Kidney tubule cell (primary cell): Measurements from ENCODE around the gene DPM2.
A peak's percentile ranks its signal among the peaks of the same experiment; 100 is the strongest.

Experiments used
- DNase-seq: peaks from one replicate; pipeline ENCODE4 v3.0.0-alpha.2; 2018; ENCODE audit warnings: low spot score

The DPM2 gene

DNA sequence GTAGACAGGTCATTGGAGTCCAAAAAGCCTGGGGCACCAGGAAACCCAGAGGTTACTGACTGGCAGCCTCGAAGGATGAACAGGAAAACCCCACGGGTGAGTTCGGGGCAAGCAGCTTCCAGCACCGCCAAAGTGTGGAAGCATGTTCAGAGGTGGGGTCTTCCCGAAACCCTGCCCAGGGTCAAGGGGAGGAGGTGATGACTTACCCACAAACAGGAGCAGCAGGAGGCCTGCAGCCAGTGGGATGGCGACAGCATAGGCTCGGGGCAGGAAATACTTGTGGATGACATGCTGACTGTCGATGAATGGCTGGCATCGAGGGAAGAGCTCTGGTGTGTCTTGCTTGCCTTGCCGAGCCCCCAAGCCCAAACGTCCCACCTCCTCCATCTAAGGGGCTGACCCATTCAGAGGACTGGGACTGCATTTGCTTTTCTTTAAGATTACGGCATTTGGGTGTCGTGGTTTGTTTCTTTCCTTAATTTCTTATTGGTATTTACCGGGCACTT lies 1.3 kb downstream of the DPM2 start:
- no peak for DNase-seq

DNA sequence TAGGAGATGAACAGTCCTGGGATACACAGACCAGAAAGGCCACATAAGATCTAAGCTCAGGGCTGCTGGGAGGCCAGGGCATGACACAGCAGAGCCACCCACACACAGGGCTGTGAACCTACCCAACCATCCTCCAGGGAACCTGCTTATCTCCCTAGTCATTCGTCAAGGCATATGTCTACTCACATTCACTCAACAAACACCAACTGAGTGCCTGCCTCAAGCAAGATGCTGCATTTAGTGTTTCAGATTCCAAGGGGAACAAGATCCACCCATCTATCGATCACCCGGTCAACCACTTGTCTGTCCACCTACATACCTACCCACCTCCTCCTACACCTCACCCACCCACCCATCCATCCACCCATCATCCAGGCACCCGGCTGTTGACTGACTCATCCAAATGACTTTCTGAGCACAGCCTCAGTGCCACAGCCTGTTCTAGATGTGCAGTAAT lies 1.9 kb downstream of the DPM2 start:
- no peak for DNase-seq

DNA sequence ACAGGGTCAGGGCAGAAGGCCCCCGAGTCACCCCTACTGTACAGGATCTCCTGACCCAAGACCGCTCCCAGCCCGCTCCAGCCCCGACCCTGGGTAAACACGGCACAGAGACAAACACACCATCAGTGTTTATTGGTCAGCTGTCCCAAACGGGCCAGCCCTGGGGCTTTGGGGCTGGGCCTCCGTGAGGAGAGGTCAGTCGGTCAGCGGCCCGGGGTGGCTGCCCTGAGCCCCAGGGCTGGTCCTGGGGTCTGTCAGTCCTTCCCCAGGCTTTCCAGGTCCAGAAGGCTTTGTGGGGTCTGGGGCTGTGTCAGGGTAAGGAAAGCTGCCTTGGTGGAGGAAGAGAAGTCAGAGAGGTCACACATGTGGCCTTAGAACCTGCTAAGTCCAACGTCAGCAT lies 2.7 kb downstream of the DPM2 start:
- no peak for DNase-seq

DNA sequence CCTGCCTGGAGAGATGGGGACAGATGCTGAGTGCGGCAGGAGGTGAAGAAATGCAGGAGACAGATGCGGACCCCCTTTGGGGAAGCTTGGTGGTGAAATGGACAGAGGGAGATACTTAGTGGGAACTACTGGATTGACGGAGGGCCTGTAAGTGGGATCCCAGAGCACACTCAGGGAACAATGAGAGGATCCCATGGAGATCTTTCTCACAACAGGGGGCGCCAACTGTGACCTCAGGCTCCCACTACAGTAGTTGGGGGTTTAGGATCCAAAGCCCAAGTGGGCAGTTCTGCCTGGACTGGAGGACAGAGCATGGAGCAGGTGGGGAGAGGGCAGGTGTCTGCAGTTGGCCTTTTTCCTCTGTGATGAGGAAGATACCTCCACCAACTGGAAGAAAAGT lies 3.4 kb downstream of the DPM2 start:
- no peak for DNase-seq

DNA sequence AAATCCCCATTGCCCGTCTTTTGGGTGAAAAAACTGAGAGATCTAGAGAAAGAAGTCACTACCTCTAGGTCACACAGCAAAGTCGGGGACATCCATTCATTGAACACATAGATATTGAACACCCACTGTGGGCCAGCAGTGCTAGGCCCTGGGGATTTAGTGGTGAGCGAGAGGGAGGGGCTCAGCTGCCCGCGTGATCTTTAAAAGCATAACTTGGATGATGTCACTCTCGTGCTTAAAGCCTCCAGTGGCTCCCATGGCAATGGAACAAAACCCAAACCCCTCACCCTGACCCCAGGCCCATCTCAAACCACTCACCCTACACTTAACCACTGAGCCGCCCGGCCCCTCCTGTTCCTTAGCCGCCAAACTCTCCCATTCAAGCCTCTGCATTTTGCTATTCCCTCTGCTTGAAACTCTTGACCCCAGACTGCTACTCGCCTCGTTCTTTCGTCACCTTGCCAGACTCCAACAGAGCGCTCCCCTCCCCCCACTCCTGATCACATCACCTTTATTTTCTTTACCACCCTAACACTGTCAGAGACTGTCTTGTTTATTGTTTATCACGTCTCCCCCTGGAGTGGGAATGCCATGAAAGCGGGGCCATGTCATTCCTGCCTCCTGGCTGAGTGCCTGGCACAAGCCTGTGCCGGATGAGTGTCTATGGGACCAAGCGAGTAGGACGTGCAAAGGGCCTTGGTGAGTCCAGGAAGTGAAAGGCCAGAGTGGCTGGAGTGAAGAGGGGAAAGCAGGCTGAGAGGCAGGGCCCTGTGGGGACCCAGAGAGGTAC lies 6.4 kb downstream of the DPM2 start:
- DNase-seq: peak; percentile 73

DNA sequence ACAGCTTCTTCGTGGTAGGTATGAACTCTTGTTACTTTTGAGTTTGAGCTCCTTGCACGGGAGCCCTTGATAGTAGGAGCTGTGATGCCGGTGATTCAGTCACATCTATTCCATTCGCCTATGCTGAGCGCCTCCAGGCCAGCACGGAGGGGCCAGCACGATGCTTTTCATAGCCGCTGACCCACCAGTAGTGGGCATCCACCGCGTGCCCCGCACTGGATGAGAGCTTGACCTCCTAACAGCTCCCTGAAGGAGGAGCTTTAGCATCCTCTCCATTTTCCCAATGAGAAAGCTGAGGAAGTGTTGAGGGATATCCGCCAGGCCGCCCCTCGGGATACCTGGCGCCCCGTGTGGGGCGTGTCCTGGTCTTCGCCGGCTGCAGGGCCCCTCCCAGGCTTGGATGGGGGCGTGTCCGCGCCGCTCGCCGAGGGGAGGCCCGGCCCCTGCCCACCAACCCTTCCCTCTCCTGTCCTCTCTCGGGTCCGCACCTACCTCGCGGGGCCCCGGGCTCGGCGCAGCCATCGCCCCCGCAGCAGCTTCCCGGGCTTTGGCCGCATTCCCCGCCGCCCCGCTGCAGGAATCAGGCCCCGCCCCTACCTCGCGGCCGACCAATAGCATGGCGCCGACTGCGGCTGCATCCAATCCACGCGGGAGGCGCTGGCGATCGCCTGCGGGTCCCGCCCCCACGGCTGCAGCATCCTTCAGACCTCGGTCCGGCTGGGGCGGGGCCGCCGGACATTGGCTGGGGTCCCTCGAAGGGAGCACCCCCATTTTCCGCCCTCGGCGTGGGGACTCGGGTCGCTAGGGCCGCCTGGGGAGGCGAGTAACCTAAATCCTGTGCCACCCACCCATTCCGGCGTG lies 7.2 kb downstream of the DPM2 start, which contains the start of gene PIP5KL1:
TSS of gene PIP5KL1 (minus strand) at position 547 of the 861 bp plus-strand sequence. CDS start at position 522, 25 bp downstream.
- DNase-seq: peak; percentile 83

DNA sequence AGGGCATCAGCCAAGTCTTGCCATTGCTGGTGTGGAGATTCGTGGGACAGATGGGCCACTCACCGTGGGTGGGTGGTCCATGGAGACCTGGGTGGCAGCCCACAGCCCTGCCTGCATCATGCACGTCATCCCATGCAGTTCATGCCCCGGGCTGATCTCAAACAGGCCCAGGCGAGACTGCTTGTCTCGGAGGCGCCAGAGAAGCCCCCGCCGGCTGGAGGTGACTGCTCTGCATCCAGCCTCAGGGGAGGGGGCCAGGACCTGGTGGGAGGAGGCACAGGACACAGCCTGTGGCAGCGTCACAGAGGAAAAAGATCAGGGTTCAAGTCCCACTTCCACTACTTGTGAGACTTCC lies 8.1 kb downstream of the DPM2 start:
- no peak for DNase-seq

DNA sequence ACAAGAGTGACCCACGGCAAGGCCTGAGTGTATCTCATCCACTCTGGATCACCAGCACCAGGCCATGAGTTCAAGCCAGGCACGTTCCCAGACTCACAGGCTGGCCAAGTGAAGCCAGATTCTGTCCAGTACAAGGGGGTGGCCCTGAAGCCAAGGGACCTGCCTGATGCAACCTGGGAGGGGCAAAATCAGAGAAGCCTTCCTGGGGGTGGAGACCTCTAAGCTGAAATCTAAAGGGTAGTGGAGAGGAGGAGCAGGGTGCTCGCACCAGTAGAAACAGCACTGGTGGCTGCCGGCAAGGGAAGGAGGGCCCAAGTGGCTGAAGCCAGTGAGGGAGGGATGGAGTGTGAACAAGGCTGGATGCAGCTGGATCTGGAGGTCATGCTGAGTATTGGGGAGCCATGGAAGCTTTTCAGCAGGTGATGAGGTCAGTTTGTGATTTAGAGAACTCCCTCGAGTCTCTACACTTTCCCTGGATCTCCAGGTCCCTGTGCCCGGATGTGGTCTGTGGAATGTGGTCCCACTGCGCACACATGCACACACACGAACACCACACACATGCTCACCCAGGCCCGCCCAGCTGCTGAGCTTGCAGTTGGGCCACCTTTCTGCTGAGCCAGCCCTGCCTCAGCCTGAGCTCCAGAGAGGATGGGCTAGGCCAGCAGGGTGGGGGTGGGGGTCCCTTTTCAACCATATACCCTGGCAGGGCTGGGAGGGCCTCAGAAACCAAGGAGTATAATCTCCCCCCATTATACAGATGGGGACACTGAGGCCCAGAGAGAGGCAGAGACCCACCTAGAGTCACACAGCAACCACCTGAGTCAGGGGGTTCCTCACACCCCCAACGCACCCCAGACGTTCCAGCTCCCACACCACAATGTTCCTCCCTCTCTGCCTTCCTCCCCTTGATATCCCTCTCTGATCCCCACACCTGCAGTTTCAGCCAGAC lies 8.7 kb downstream of the DPM2 start:
- no peak for DNase-seq

DNA sequence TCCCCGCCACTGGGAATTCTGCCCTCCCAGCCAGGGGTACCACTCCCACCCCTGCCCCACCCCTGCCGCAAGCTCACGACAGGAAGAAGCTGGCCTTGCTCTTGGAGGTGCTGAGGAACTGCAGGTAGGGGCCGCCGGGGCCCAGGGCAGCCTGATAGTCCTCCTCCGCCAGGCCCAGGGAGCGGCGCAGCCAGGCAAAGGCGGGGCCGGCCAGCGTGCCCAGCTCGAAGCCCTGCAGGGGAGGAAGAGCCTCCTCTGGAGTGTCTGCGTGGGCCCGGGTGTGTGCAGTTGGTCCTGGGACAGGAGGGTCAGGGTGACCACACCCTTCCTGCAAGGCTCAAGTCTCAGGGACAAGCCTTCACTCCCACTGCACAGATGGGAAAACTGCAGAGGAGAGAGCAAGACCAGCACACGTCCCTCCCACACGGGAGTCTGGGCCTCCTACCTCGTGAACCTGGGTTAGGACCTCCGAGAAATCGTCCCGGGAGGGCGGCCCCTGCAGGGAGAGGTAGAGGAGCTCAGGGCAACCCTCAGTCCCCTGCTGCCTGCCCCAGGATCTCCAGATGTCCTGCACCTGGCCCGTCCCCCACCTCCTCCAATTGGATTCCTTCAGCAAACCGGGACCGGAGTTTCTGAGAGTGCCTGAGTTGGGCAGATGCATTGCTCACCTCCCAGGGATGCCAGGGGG lies 9.5 kb downstream of the DPM2 start:
- DNase-seq: no peak

DNA sequence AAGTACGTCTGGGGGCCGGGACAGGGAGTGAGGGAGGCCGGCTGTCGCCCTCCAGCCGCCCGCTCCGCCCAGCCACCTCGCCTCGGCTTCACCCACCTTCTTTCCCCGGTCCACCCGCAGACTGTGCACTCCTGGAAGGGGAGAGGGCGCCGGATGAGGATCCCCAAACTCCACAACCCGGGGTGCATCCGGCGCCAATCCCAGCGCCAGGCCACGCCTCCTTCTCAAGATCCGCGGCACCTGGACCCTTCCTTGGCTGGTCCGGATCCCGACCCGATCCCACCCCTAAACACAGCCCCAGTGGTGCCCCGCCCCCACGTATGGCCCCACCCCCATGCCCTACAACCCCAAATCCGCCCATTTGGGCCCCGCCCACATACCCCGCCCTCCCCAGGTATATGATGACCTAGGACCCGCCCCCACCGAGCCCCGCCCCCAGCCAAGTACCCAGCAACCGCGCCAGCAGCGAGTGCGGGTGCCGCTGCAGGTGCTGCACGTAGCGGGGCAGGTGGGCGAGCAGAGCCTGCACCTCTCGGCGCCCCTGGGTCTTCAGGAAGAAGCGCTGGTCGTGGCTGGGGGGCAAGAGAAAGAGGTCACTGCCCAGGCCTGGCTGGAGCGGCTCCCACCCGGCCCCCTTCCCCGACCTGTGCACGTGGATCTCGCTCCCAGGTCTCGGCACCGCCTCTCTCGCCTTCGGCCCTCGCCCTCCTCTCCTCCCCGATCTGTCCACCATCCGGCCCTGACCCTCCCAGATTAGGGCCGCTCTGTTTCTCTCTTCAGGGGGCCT lies 10.3 kb downstream of the DPM2 start:
- peak; percentile 51 for DNase-seq

DNA sequence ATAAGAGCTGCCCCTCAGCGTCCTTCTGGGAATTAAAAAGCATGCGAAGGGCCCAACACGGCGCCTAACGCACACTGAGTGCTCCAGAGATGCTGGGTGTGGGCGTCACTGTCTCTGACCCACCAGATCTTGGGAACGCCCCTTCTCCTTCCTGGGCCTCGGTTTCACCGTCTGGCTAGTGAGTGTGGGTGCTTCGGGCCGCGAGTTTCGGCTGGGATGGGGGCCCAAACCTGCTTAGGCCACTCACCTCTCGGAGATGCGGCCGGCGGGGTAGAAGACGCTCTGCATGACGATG lies 10.8 kb downstream of the DPM2 start:
- no peak for DNase-seq

DNA sequence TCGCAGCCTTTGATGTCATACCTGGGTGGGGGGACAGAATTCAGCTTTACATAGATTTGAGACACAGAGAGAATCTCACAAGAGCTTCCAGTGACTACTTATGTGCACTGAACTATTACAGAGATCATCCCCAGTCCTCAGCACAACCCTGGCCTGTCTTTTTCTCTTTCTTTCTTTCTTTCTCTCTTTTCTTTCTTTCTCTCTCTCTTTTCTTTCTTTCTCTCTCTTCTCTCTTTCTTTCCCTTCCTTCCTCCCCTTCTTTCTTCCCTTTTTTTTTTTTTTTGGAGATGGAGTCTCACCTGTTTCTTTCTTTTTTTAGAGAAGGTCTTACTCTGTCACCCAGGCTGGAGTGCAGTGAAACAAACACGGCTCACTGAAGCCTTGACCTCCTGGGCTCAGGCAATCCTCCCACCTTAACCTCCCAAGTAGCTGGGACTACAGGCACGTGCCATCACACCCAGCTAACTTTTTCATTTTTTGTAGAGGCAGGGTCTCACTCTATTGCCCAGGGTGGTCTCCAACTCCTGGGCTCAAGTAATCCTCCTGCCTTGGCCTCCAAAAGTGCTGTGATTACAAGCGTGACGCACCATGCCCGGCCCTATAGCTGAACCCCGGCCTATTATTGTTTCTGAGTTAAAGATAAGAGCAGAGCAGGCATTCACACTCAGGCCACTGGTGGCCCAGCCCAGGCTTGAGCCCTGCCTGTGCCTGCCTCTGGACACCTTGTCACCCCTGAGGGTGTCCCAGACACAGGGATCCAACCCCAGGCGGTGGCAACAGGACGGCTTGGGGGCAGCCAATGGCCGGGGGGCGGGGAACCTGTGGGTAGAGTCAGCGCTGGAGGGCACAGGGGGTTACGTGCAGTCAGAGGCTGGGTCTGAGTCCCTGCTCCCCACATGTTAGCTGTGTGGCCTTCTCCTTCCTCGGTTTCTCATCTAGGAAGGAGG lies 11.4 kb downstream of the DPM2 start:
- DNase-seq: no peak

DNA sequence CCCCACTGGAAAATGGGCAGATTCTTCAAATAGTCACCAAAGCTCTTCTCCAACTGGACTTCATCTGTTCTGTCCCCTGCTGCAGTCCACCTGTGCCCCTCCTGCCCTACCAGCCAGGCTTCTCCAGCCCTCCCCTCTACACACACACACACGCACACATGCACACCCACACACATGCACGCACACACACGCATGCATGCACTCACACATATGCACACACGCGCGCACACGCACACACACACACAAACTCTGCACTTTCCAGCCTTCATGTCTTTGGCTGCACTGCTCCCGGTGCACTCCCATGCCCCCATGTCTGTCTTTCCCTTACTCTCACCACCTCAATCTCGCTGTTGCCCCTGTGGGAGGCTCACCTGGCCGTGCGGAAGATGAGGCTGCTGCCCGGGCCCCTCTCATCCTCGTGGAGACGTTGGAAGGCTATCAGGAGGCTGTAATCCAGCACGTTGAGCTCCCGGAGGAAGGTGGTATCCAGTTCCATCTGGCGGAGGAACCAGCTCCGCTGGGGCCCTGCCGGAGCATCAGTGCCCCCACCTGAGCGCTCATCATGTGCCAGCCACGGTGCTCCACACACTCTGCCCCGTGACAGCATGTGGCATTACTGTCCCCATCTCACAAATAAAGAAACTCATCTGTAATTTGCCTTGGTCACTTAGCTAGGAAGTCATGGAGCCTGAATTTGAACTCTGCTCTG lies 12.8 kb downstream of the DPM2 start:
- DNase-seq: no peak

DNA sequence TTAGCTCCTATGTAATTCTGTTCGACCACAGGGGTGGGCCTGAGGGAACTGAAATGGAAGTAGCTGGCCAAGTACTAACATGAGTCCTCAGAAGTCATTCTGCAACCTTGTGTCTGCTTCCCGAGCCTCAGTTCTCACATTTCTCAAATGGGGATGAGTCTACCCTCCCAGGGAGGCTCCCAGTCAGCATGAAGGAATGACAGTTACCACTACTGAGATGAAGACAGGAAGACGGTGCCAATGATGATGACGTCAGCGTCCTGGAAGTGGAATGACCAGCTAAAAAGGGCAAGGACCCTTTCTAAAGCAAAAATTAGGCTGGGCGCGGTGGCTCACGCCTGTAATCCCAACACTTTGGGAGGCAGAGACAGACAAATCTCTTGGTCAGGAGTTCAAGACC lies 13.9 kb downstream of the DPM2 start:
- peak; percentile 90 for DNase-seq

DNA sequence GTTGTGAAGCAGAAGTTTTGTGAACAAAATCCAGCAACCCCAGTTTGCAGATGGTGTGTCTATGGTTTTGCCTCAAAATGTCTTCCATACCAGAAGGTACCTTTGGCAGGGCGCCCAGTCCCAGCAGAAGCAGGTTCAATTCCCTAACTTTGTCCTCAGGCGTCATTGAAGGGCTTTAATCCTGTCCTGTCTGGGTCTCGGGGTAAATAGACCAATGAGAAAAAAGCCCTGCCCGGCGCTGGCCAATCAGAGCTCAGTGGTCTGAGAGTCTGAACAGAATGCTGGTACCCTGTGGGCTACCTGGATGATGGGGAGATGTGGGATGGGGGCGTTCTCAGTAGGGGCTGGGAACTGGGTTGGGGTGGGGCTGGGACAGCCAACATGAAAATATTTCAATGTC lies 14.6 kb downstream of the DPM2 start:
- DNase-seq: no peak

DNA sequence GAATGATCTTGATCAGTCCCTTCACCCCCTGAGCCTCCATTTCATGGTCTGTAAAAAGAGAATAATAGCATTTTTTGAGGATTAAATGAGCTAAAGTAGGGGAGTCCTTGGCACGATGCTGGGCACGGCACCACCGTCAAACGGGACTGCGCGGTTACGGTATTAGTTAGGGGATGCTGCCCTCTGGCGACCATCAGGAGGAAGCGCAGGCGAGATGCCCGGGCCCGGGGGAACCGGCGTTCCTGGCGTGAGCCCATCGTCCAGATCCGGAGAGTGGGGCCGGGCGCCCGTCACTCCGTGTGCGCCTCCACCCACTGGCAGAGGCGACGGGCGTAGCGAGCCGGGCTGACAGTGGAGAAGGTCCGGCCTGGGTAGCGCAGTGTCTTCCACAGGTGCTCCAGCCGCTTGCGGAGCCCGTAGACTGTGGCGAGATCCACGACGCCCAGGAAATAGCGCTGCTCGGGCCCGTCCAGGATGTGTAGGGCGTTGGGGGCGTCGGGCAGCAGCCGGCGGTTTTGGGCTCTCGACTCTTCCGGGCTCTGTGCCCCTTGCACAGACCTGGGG lies 16.0 kb downstream of the DPM2 start:
- no peak for DNase-seq

DNA sequence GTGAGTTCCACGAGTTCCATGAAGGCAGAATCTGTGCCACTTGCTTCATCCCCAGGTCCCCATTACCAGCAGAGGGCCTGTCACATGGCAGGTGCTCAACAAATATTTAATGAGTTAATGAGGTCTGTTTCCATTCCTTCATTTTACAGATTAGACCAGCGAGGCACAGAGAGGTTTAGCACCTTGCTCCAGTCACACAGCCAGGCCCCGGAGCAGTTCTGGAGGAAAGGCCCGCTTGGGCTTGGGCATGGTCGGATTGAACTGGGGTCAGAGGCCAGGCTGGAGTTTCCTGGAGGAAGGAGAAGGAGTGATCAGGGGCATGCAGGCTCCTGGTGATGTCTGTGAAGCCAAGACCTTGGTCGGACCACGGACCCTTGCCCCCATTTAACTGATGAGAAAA lies 16.9 kb downstream of the DPM2 start:
- DNase-seq: no peak

DNA sequence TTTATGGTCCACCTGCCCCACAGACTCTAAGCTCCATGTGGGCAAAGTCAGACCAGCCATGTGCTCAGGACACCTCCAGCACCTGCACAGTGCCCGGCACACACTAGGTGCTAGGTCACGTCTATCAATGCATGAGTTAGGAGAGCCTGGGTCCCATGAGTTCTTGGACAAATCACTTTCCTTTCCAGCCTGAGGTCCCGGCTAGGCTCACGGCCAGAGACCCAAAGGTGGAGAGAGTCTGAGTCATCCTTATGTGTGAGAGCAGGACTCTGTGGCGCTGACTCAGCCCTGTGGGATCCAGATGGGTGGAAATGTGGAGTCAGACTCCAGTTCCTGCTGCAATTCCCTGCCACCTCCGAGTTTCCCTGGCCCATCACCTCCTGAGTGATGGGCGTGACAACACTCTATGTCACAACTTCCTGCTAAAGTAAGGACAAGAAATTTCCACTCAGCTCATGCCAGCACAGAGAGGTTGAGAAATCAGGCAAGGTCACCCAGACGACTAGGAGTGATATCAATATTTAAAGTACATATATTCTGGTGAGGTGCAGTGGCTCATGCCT lies 18.3 kb downstream of the DPM2 start:
- peak; percentile 100 for DNase-seq
